ENCODE data around the gene AP2A2. TPM values are rescaled to one million over a fixed set of nuclear protein-coding genes. Genes with fewer than 3 reads are reported as not detected.
A peak's percentile ranks its signal among the peaks of the same experiment; 100 is the strongest.

AP2A2 gene
- total and polyA plus RNA-seq, 2 donors: 26.5 to 51.4 TPM

DNA sequence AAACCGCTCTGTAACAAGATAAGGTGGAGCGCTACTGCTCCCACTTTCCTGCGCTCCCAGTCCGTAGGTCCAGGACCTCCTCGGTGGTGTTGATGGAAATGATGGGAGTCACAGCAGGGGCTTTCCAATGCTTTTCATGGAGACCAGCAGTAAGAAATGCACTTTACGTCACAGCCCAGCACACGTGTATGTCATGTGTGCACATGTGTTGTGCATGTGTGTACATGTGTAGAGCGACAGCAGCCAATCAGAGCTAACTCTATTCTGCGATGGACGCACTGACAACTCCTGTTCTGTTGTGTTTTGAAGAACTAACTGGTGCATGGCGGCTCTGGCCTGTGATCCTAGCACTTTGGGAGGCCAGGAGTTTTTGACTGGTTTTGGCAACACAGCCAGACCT is 16.3 kb upstream of the AP2A2 start:
- no peak for DNase-seq (ENCODE audit: extremely low spot score)
- Histone ChIP-seq H3K36me3 (ENCODE audit: insufficient read depth) (no peaks in the 10 kb centered on the region), H3K27ac (ENCODE audit: low read depth) (no peak overlapping the region), H3K4me1 (ENCODE audit: insufficient read depth) (peaks cover 2% of the 10 kb centered on the region), H3K4me3 (ENCODE audit: low read depth, low read length) (no peak overlapping the region)
- WGBS: 91% methylated on average over 11 of the region's 11 CpGs

DNA sequence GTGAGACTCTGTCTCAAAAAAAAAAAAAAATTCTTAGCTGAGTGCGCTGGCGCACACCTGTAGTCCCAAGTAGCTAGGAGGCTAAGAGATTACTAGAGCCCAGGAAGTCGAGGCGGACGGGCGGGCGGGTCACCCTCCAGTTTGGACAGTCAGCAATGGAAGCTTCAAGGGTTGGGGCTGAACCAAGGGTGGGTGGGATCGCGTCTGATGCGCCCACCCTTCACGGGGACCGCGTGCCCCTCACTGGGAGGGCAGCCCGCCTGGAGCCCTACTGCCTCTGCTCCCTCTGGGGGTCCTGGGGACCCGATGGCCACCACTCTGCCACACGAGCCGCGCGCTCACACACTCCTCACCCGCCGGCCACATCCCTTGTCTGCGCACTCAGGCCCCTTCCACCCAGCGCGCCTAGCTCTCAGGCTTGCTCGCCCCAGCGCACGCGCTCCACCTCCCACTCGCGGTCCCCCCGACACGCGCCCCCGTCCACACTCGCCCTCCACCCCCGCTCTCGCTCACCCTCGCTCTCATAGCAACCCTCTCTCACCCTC is 15.6 kb upstream of the AP2A2 start:
- no peak for DNase-seq (ENCODE audit: extremely low spot score)
- Histone ChIP-seq H3K27ac (ENCODE audit: low read depth) (no peak overlapping the region), H3K4me1 (ENCODE audit: insufficient read depth) (peaks cover 2% of the 10 kb centered on the region), H3K4me3 (ENCODE audit: low read depth, low read length) (peak overlapping the region; percentile 72), H3K36me3 (ENCODE audit: insufficient read depth) (no peaks in the 10 kb centered on the region)
- WGBS: 1% methylated on average over 38 of the region's 38 CpGs

DNA sequence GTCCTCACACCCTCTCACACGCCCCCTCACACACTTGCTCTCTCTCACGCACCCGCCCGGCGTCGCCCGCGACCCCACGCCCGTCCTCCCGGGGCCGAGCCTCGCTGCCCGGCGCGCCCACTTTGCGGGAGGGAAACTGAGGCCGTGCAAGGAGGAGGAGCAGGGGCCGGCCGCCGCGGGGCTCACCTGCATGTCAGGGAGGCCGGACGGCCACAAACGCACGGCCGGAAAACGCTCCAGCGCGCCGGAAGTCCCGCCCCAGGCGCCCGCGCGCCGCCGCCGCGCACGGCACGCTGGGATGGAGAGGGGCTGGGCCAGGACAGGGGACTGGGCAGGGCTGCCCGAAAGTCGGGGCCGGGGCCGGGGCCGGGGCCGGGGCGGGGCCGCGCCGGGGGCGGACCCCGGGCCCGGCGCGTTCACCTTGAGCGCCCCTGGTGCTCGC is 15.1 kb upstream of the AP2A2 start, which contains the start of gene CHID1:
TSS of gene CHID1 (minus strand) at position 222 of the 442 bp plus-strand sequence. CDS start 5,994 bp downstream, outside the sequence.
- peaks cover 2% of the 10 kb centered on the region for H3K4me1 ChIP-seq (ENCODE audit: insufficient read depth)
- H3K4me3 ChIP-seq (ENCODE audit: low read depth, low read length): peak within 1 kb of the TSS; percentile 72
- no peak for DNase-seq (ENCODE audit: extremely low spot score)
- peak within 1 kb of the TSS; percentile 79 for H3K27ac ChIP-seq (ENCODE audit: low read depth)
- under 1% methylated on average over 59 of the region's 59 CpGs for WGBS
- no peaks in the 10 kb centered on the region for H3K36me3 ChIP-seq (ENCODE audit: insufficient read depth)

DNA sequence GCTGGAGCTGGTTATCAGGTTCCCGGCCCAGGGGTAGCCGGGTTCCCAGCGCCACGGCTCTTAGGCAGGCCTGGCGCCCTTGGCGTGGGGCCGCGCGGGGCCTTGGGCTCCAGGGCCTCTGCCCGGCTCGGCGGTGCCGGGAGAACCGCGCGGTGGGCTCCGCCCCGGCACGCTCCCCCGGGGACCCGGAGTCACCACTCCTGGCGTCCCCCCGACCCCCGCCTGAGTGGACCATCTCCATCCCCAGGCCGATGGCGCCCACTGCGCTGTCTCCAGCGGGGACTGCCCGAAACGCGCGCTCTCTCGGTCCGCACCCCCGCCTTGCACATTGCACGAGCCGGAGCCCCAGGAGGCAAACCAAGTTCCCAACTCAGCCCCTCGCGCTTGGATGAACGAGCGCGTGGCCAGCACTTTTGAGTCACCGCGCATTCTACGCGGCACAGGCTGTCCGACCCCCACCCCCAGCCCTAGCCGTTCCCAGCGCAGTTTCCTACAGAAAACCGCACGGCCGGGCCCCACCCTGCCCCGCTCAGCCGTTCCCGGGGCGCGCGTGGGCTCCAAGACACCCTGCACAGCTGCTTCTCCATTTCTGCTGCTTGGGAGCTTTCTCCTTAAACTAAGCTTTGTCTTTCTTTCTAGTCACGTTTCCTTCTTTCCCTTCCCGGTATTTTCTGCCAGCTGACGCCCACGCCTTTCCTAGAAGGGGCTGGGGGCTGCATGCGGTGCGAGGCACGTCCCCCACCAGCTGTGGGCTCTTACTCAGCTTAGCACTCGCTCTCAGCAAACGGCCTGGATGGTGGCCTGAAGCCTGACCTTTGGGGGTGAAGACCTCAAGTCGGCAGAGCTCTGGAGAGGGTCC is 14.4 kb upstream of the AP2A2 start:
- no peak for DNase-seq (ENCODE audit: extremely low spot score)

DNA sequence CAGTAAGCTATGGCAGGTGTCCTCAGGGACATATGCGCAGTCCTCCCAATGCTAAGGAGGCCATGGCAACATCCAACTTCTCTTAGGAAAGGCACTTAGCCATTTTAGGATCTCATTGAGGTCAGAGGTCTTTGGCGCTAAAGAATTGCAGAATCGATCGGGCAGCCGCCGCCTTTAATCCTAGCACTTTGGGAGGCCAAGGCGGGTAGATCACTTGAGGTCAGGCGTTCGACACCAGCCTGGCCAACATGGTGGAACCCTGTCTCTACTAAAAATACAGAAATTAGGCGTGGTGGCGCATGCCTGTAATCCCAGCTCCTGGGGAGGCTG is 13.8 kb upstream of the AP2A2 start:
- Histone ChIP-seq H3K36me3 (ENCODE audit: insufficient read depth) (no peaks in the 10 kb centered on the region), H3K27ac (ENCODE audit: low read depth) (no peak overlapping the region), H3K4me3 (ENCODE audit: low read depth, low read length) (no peak overlapping the region), H3K4me1 (ENCODE audit: insufficient read depth) (peaks cover 2% of the 10 kb centered on the region)
- no peak for DNase-seq (ENCODE audit: extremely low spot score)
- WGBS: 94% methylated on average over 11 of the region's 11 CpGs

More for the DNA sequence above, 14.4 kb upstream of the AP2A2 start:
- Histone ChIP-seq H3K36me3 (ENCODE audit: insufficient read depth) (no peaks in the 10 kb centered on the region), H3K27ac (ENCODE audit: low read depth) (peak overlapping the region; percentile 79), H3K4me3 (ENCODE audit: low read depth, low read length) (peak overlapping the region; percentile 72), H3K4me1 (ENCODE audit: insufficient read depth) (peaks cover 2% of the 10 kb centered on the region)
- 2% methylated on average over 68 of the region's 68 CpGs for WGBS

DNA sequence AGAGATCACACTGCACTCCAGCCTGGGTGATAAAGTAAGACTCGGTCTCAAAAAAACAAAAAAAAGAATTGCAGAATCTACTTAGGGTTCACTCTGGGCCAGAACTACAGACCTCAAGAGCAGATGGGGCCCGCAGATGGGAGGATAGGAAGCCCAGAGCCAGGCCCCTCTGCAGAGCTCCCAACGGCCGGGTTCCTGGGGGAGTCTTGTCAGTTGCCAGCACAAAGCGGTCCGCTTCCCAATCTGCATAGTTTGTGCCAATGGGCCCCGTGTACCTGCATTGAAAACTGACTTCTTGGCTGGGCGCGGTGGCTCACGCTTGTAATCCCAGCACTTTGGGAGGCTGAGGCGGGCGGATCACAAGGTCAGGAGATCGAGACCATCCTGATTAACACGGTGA is 13.4 kb upstream of the AP2A2 start:
- H3K4me3 ChIP-seq (ENCODE audit: low read depth, low read length): no peak overlapping the region
- H3K4me1 ChIP-seq (ENCODE audit: insufficient read depth): peaks cover 2% of the 10 kb centered on the region
- no peak for DNase-seq (ENCODE audit: extremely low spot score)
- H3K27ac ChIP-seq (ENCODE audit: low read depth): no peak overlapping the region
- no peaks in the 10 kb centered on the region for H3K36me3 ChIP-seq (ENCODE audit: insufficient read depth)
- WGBS: 94% methylated on average over 14 of the region's 14 CpGs

DNA sequence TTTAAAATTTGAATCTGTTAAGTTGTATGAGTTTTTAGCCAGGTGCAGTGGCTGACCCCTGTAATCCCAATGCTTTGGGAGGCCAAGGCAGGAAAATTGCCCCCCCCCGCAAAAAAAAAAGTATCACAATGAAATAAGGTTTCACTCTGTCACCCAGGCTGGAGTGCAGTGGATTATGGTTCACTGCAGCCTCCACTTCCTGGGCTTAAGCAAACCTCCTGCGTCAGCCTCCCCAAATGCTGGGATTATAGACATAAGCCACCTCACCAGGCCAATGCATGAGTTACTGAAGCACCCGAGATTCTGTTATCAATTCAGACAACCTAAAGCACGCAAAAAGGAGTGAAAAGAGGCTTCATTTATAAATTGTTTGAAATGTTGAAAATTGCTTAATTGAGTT is 12.6 kb upstream of the AP2A2 start:
- no peaks in the 10 kb centered on the region for H3K36me3 ChIP-seq (ENCODE audit: insufficient read depth)
- no peak overlapping the region for H3K4me3 ChIP-seq (ENCODE audit: low read depth, low read length)
- no peak overlapping the region for H3K27ac ChIP-seq (ENCODE audit: low read depth)
- H3K4me1 ChIP-seq (ENCODE audit: insufficient read depth): peaks cover 2% of the 10 kb centered on the region
- DNase-seq (ENCODE audit: extremely low spot score): no peak
- whole genome bisulfite sequencing: 87% methylated on average over 4 of the region's 4 CpGs

DNA sequence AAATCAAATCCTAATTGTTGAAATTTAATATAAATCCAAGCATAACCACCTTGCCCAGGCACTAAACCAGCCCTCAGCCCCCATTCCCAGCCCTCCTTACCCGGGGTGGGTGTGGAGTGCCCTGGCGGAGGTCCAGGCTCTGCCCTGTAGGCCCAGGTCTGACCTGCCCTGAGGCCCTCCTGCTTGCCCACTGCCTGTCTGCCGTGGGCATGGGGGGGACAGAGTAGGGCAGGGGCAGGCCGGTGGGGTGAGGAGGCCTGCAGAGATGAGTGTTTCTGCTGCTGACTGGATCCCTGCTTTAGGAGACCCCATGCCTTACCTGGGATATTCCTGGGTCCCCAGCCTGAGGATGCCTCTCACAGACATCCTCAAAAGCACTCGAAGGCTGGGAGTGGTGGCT is 11.5 kb upstream of the AP2A2 start:
- Histone ChIP-seq H3K27ac (ENCODE audit: low read depth) (no peak overlapping the region), H3K36me3 (ENCODE audit: insufficient read depth) (no peaks in the 10 kb centered on the region), H3K4me1 (ENCODE audit: insufficient read depth) (peaks cover 2% of the 10 kb centered on the region), H3K4me3 (ENCODE audit: low read depth, low read length) (no peak overlapping the region)
- 69% methylated on average over 5 of the region's 5 CpGs for WGBS
- no peak for DNase-seq (ENCODE audit: extremely low spot score)

DNA sequence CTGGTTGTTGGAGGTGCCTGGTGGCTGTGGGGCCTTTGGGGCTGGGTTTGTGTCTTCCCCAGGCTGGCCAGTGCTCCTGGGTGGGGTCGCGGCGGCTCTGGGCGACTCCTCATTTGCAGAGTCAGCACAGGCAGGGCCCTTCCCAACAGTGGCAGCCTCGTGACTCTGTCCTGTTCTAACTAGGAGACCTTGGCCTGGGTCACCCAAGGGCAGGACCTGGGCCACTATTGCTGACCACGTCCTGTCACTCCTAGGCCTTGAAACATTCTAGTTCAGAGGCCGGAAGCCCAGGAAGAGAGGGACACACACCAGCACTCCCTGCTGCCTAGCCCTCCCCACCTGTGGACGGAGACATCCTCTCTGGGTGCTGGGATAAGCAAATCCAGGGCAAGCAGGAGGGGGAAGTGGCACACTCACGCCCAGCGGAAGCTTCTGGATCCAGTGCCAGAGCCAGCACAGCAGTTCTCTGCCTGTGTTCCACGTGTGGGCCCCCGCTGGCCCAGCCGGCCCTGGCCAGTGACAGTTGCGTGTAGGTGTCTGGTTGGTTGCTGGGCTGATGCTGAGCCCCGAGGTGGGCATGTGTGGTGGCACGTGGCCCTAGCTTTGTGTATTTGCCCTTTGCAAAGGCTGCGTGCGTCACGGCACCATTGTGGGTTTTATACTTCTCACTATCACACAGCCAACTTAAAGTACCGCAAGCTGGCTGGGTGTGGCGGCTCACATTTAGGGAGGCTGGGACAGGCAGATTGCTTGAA is 10.7 kb upstream of the AP2A2 start:
- Histone ChIP-seq H3K4me1 (ENCODE audit: insufficient read depth) (no peaks in the 10 kb centered on the region), H3K4me3 (ENCODE audit: low read depth, low read length) (no peak overlapping the region), H3K36me3 (ENCODE audit: insufficient read depth) (no peaks in the 10 kb centered on the region), H3K27ac (ENCODE audit: low read depth) (no peak overlapping the region)
- 81% methylated on average over 21 of the region's 21 CpGs for WGBS
- DNase-seq (ENCODE audit: extremely low spot score): no peak

DNA sequence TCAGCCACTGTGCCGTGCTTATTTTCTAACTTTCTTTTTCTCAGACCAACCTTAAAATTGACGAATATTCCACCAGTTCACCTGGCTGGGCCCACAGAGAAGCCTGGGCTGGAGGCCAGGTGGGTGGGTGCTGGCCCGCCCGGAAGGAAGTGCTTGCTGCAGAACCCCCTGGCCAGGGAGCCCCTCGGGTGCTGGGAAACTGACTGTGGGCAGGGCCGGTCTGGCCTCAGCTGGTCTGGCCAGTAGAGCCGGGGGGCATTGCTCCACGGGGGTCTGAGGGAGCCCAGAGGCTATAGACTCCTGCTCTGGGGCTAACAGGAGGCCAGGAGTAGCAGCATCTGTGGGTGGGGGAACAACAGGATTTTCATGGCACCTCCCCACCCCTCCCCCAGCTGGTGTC is 8.2 kb upstream of the AP2A2 start:
- Histone ChIP-seq H3K27ac (ENCODE audit: low read depth) (no peak overlapping the region), H3K36me3 (ENCODE audit: insufficient read depth) (no peaks in the 10 kb centered on the region), H3K4me1 (ENCODE audit: insufficient read depth) (no peaks in the 10 kb centered on the region), H3K4me3 (ENCODE audit: low read depth, low read length) (no peak overlapping the region)
- no peak for DNase-seq (ENCODE audit: extremely low spot score)
- WGBS: 87% methylated on average over 8 of the region's 8 CpGs

DNA sequence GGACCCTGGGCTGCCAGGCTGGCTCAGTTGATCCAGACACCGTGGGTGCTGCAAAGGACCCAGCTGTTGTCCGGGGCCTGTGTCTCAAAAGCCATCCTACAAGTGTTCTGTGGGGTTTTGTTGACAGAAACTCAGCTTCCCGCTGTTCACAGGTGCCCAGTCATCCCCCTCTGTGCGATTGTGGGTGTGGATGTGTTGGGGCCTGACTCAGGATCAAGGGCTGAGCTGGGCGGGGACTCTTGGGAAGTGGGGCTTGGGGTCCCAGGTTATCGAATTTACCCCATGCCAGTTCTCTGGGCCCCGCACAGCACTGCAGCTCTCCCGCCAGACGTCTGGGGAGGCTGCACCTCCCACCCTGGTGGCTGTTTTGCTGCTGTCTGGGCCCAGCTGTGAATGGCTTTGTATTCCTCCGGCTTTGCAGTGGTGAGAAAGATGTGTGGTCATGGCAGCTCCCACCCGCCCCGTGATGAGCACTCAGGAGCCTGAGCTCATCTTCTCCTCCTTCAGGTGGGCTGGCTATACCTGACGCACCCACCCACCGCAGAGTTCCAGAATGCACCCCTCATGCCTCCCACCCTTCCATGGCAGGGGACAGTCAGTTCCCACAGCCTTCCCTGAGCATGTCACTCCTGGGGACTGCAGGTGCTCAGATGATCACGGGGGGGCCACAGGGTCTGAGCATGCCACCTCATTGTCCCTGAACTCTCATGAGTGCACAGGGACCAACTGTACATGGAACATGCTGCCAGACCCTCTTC is 3.6 kb upstream of the AP2A2 start:
- DNase-seq (ENCODE audit: extremely low spot score): no peak

DNA sequence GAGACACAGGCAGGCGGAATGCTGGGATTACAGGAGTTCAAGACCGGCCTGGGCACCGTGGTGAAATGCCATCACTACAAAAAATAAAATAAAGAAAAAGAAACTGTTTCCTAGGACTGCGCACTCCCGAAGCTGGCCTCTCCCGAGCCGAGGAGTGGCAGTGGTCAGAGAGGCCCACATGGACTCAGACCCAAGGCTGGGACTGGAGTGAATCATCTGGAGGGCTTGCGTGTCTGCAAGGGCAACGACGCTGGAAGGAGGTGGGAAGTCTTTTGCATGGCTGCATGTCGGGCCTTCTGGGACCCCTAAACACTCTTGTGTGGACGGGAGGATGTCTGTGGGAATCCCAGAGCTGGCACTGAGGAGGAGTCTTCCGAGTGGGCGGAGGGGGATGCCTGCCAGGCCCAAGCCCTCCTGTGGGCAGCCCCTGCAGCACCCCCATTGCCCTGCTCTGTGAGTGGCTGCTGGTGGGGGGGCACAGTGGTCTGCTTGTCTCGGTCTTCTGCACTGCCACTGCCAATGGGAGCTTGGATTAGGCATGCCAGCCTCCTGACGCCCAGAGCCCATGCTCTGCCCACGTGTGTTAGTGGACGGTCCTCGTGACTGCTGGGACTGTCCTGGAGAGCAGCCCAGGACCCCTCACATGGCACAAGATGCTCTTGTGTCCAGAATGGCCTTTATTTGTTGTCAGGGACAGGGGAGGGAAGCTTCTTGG is 1.8 kb upstream of the AP2A2 start:
- Histone ChIP-seq H3K27ac (ENCODE audit: low read depth) (no peak overlapping the region), H3K36me3 (ENCODE audit: insufficient read depth) (no peaks in the 10 kb centered on the region), H3K4me1 (ENCODE audit: insufficient read depth) (no peaks in the 10 kb centered on the region), H3K4me3 (ENCODE audit: low read depth, low read length) (no peak overlapping the region)
- 84% methylated on average over 19 of the region's 19 CpGs for WGBS
- no peak for DNase-seq (ENCODE audit: extremely low spot score)

More for the DNA sequence above, 3.6 kb upstream of the AP2A2 start:
- no peak overlapping the region for H3K4me3 ChIP-seq (ENCODE audit: low read depth, low read length)
- H3K27ac ChIP-seq (ENCODE audit: low read depth): no peak overlapping the region
- no peaks in the 10 kb centered on the region for H3K4me1 ChIP-seq (ENCODE audit: insufficient read depth)
- no peaks in the 10 kb centered on the region for H3K36me3 ChIP-seq (ENCODE audit: insufficient read depth)
- 69% methylated on average over 15 of the region's 15 CpGs for WGBS

Measured in urinary bladder (tissue), 4 donors.